GM21423 (cell line): ENCODE measurements around the gene ZNF35.
"Not testable (repeated sequence)": the region's sequence is repeated elsewhere in the genome, so short reads cannot be mapped to it uniquely, and the experiment has no call there.

Source experiments
- ATAC-seq: cut with Tn5 transposase; IDR thresholded peaks from one replicate; pipeline ENCODE4 v1.9.1; 2021; ENCODE audit warnings: mild to moderate bottlenecking, moderate library complexity; ENCODE audit not compliant: unreplicated experiment

ZNF35 gene

GRCh38 chr3:44648564-44649229 lies at the start of gene ZNF35:
Gene ZNF35, plus strand, starts transcription at chr3:44648732. Its CDS starts 2,336 bp downstream, at chr3:44651068.
- ATAC-seq, result peak; percentile 97

GRCh38 chr3:44601749-44602148 lies 46.8 kb upstream of the ZNF35 start:
- ATAC-seq, result no peak

DNA sequence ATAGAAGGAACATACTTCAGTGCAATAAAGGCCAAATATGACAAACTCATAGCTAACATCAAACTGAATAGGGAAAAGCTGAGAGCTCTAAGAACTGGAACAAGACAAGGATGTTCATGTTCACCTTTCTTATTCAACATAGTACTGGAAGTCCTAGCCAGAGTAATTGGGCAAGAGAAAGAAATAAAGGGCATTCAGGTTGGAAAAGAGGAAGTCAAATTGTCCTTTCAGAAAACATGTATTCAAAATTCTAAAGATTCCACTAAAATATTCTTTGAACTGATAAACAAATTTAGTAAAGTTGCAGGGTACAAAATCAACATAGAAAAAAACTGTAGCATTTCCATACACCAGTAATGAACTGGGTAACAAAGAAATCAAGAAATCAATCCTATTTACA lies 35.9 kb upstream of the ZNF35 start:
- ATAC-seq, result no peak

- ATAC-seq, result peak; percentile 94
Measured at GRCh38 chr3:44624749-44625480, 23.6 kb upstream of the ZNF35 start, which contains the start of gene ZNF197. Gene ZNF197, plus strand, starts transcription at chr3:44625036. Its CDS starts 4,119 bp downstream, at chr3:44629155.

DNA sequence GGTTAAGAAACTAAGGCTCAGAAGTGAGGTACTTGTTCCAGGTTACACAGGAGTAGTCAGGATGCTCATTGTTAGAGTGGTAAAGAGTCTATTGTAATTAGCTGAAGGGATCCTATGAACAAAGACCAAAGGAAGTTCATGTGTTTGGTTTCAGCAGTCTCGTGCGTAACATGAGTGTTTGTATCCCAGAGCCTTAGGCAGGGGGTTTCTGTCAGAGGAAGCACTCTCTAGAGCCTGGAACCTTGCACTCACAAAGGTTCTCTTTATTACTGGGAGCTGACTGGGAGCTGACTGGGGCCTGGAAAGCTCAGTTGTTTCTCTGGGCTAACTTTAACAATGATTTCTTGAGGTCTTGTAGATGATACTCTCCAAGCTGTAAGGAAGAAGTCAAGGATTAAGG lies 19.8 kb upstream of the ZNF35 start:
- no peak for ATAC-seq

DNA sequence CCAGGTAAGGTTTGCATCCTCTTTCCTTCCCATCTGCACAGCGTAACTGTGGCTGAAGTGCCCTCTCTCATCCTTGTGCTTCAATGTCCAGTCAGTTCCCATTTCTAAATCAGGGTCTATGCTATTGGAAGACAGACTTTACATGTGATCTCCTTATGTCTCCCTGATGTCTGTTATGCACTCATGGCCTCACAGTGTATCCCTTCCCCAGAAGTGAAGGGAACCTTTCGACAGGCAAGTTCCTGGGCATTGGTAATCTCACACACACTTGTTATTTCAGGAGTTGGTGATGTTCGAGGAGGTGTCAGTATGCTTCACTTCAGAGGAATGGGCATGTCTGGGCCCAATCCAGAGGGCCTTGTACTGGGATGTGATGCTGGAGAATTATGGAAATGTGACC lies 16.3 kb upstream of the ZNF35 start:
- ATAC-seq, result no peak

- no peak for ATAC-seq
Measured at GRCh38 chr3:44642337-44642736, 6.2 kb upstream of the ZNF35 start.

DNA sequence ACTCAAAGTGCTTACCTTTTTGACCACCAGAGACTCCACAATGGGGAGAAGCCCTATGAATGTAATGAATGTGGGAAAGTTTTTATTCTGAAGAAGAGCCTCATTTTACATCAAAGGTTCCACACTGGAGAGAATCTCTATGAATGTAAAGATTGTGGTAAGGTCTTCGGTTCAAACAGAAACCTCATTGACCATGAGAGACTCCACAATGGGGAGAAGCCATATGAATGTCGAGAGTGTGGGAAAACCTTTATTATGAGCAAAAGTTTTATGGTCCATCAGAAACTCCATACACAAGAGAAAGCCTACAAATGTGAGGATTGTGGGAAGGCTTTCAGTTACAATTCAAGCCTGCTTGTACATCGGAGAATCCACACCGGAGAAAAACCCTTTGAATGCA lies 5.5 kb upstream of the ZNF35 start:
- no peak for ATAC-seq

- ATAC-seq, result no peak
Measured at GRCh38 chr3:44647771-44648170, 761 bp upstream of the ZNF35 start.

- ATAC-seq, result no peak
Measured at GRCh38 chr3:44649709-44650108, 1.2 kb downstream of the ZNF35 start.

GRCh38 chr3:44654039-44654438 lies 5.5 kb downstream of the ZNF35 start:
- ATAC-seq, result no peak

- ATAC-seq, result no peak
Measured at GRCh38 chr3:44659015-44659414, 10.5 kb downstream of the ZNF35 start.

GRCh38 chr3:44659434-44659833 lies 10.9 kb downstream of the ZNF35 start:
- ATAC-seq, result no peak

DNA sequence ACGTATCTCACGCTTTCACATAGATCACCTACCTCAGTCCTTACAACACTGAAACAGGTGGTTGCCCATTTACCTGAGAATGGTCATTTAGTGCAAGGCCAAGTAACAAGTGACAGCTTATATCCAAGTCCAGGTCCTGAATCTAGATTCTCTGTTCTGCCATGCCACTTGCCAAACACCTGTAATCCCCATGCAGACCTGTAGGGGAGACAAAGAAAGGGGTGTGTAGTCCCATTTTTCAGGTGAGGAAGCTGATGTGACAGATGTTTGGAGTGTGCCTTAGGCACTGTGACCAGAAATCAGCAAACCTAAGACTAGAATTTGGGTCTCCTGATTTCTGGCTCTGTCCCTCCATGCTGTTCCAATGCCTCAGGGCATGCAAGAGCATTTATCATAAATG lies 12.7 kb downstream of the ZNF35 start:
- ATAC-seq, result no peak

DNA sequence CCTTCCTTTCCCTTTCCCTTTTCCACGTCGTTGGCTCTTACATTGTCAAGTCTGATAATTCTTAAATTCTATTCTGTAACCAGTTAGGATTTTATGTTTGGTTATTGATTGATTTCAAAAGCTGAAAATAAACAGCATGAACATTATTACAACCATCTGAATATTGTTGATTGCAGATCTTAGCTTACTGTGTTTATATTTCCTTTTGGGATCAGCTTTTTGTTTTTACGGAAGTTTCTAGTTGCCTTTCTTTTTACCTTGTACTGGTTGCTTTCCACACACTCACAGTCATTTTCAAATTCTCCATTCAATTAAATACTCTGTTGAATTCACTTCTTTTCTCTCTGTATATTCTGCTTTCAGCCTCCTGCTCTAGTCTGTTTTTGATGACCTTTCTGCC lies 16.6 kb downstream of the ZNF35 start:
- ATAC-seq, result no peak

DNA sequence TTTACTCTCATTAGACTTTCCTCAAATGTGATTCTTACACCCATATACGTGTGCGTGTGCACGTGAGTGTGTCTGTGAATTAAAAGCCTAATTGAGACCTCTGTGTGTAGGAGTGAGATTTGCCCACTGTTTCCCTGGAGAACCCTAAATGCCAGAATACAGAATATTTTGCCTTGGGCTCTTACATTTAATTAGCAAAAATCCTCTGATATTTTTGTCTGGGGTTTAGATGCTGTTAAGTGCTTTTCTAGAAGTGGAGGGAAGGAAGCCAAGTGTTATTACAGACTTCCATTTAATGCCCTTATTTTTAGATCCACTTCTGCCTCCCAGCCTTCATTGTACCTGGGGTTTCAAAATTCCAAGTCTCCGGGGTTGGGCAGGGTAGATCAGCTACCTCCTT lies 17.8 kb downstream of the ZNF35 start:
- ATAC-seq, result no peak

DNA sequence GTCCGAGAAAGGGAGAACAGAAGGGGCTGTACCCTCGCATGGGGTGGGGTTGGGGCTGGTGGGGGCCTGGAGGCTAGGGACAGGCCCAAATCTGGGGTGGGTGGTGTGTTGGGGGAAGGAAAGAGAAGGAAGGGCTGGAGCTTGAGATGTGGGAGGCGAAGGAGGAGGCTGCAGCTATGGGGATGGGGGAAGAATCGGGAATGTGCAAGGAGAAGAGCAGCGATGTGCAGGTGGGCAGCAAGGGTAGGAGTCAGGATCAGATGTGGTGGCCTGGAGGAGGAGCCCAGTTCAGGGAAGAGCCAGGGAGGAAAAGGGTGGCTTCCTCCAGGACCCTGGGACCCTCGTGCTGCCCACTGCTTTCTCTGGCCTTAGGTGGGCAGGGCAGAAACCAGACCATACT lies 21.2 kb downstream of the ZNF35 start:
- no peak for ATAC-seq

DNA sequence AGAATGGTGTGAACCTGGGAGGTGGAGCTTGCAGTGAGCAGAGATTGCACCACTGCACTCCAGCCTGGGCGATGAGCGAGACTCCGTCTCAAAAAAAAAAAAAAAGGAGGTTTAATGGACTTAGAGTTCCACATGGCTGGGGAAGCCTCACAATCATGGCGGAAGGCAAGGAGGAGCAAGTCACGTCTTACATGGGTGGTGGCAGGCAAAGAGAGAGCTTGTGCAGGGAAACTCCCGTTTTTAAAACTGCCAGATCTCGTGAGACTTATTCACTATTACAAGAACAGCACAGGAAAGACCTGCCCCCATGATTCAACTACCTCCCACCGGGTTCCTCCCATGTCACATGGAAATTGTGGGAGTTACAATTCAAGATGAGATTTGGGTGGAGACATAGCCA lies 24.9 kb downstream of the ZNF35 start:
- ATAC-seq, result not testable (repeated sequence)

- ATAC-seq, result no peak
Measured at GRCh38 chr3:44674211-44674610, 25.7 kb downstream of the ZNF35 start.

- ATAC-seq, result no peak
Measured at GRCh38 chr3:44678480-44679116, 30.1 kb downstream of the ZNF35 start.

DNA sequence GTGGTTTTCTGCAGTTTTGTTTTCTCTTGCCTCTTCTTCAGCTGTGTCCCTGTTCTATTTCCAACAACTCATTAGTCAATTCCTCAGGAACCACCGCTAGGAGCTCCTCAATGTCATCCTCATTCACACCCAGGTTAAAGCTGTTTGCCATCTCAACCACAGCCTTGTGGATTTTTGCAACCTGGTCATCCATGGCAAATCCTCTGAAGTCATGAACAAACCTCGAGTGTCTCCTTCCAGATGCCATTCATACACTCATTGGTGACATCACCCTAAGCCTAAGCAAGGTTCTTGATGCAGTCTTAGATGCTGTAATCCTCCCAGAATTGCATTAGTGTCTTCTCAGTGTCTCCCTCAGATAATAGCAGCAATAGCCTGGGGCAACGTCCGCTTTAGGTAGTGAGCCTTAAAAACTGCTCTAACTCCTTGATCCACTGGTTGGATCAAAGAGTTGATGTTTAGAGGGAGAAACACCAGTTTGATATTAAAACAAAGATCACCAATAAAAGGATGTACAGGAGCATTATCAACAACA lies 32.5 kb downstream of the ZNF35 start:
- no peak for ATAC-seq
